HL-60 (cell line): ENCODE data around the gene AMN.

Source experiments
- CTCF ChIP-seq: IDR thresholded peaks from one replicate; pipeline ENCODE4 v1.5.1; 2011; ENCODE audit warnings: low read length, control low read depth, inconsistent platforms; ENCODE audit not compliant: insufficient read depth
- POLR2AphosphoS5 ChIP-seq: IDR thresholded peaks from 2 replicates; pipeline ENCODE4 v1.6.1; 2012; ENCODE audit warnings: low read depth
- SPI1 ChIP-seq: IDR thresholded peaks from 2 replicates; pipeline ENCODE4 v1.6.1; 2012; ENCODE audit warnings: low read depth, mild to moderate bottlenecking, borderline replicate concordance
- TF ChIP-seq, protein P1 (sequence below): IDR thresholded peaks from 2 replicates; pipeline ENCODE4 v1.6.1; 2012; ENCODE audit warnings: low read depth; ENCODE audit not compliant: insufficient replicate concordance

DNA sequence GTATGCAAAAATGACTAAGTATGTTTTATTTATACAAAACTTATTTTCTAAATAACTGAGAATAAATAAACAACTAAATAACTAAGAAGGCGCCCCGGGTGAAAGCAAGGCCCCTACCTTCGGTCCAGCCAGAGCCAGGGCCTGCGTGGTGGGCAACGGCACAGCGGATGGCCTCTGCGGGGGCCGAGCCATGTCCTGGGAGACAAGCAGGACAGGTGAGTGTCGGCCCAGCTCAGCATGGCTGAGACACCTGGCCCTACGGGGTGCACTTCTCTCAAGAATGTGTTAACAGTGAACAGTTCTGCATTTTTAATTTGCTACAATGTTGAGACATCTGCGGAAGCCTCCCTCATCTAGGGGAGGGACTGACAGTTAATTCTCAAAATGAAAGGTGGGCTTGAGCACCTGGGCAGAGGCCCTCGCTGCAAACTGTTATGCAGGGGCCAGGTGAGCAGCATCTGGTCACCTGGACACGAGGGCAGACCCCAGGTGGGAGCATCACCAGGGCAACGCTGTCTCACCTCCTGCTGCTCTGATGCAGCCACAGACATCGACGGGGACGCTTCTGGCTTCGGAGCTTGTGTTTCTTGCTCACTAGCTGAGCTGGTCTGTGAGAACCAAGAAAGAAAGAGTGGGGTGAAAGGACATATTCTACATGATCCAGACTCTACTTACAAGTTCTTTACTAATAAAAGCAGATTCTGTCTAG, 31.8 kb downstream of the AMN start:
- TF ChIP-seq POLR2AphosphoS5 = no peak
- no peak for TF ChIP-seq CTCF
- no peak for TF ChIP-seq SPI1
- TF ChIP-seq, protein P1, sequence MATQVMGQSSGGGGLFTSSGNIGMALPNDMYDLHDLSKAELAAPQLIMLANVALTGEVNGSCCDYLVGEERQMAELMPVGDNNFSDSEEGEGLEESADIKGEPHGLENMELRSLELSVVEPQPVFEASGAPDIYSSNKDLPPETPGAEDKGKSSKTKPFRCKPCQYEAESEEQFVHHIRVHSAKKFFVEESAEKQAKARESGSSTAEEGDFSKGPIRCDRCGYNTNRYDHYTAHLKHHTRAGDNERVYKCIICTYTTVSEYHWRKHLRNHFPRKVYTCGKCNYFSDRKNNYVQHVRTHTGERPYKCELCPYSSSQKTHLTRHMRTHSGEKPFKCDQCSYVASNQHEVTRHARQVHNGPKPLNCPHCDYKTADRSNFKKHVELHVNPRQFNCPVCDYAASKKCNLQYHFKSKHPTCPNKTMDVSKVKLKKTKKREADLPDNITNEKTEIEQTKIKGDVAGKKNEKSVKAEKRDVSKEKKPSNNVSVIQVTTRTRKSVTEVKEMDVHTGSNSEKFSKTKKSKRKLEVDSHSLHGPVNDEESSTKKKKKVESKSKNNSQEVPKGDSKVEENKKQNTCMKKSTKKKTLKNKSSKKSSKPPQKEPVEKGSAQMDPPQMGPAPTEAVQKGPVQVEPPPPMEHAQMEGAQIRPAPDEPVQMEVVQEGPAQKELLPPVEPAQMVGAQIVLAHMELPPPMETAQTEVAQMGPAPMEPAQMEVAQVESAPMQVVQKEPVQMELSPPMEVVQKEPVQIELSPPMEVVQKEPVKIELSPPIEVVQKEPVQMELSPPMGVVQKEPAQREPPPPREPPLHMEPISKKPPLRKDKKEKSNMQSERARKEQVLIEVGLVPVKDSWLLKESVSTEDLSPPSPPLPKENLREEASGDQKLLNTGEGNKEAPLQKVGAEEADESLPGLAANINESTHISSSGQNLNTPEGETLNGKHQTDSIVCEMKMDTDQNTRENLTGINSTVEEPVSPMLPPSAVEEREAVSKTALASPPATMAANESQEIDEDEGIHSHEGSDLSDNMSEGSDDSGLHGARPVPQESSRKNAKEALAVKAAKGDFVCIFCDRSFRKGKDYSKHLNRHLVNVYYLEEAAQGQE = no peak
